GM12878 (cell line): Measurements from ENCODE around the gene ARHGAP26. TPM values are rescaled to one million over a fixed set of nuclear protein-coding genes. Genes with fewer than 3 reads are reported as not detected.

Source experiments
- ATAC-seq: fragments of 200-7000 bp; cut with Tn5 transposase; 3 replicates; pipeline ENCODE4 v1.9.1; 2020; ENCODE audit warnings: mild to moderate bottlenecking, moderate library complexity
- BruUV-seq: library from RNA; stranded (reverse); fragments of 400-500 nt; replicated peaks from 2 replicates; lab custom pipeline; 2021; lab: Mats Ljungman, UMichigan
- CTCF ChIA-PET: fragments of 300-600 bp; sonication (Branson Sonifier 250); formaldehyde crosslinking; extraction: SDS; loops from one replicate; lab custom pipeline; 2021; ENCODE audit warnings: inconsistent platforms; lab: Yijun Ruan, JAX
- POLR2A ChIA-PET: fragments of 350-600 bp; formaldehyde crosslinking; extraction: SDS; loops from one replicate; lab custom pipeline; 2021; ENCODE audit warnings: inconsistent platforms; lab: Charles Lee
- RAD21 ChIA-PET: fragments of 300-600 bp; sonication (Branson Sonifier 250); formaldehyde crosslinking; loops from one replicate; lab custom pipeline; 2023; ENCODE audit warnings: antibody characterized with exemption; ENCODE audit not compliant: unreplicated experiment; lab: Charles Lee
- SMC1A ChIA-PET: fragments of 300-600 bp; sonication (Branson Sonifier 250); formaldehyde crosslinking; loops from one replicate; lab custom pipeline; 2023; ENCODE audit not compliant: unreplicated experiment, uncharacterized antibody; lab: Charles Lee
- DNase-seq: peaks from one replicate; pipeline ENCODE4 v3.0.0-alpha.2; 2011; ENCODE audit warnings: low read depth, low spot score
- FAIRE-seq: peaks from 3 replicates; lab custom pipeline; 2011; peaks lifted over from hg19 to GRCh38; lab: Jason Lieb, UNC
- H2AFZ ChIP-seq: 2 replicates; pipeline ENCODE4 v1.6.0; 2011; ENCODE audit warnings: low read depth, low read length, control low read depth; ENCODE audit not compliant: control insufficient read depth
- H3K27ac ChIP-seq: 2 replicates; pipeline ENCODE4 v1.5.1; 2011; ENCODE audit warnings: control low read depth; ENCODE audit not compliant: control insufficient read depth, insufficient read depth
- H3K27me3 ChIP-seq, 2 experiments: replicated peaks in 1 of 2; 2 replicates each; pipeline versions ENCODE4 v1.6.0 to v1.6.1; 2011; ENCODE audit warnings: low read length in 1 of 2; ENCODE audit not compliant: control insufficient read depth in 2 of 2, insufficient read depth in 2 of 2
- H3K36me3 ChIP-seq, 2 experiments: 2 replicates each; pipeline ENCODE4 v1.5.1; 2011; ENCODE audit warnings: low read length in 1 of 2; ENCODE audit not compliant: control insufficient read depth in 2 of 2, insufficient read depth in 2 of 2
- H3K4me1 ChIP-seq: 2 replicates; pipeline ENCODE4 v1.6.1; 2011; ENCODE audit warnings: mild to moderate bottlenecking, low read length, moderate library complexity, mixed read lengths; ENCODE audit not compliant: control insufficient read depth, insufficient read depth
- H3K4me2 ChIP-seq: 2 replicates; pipeline ENCODE4 v1.6.0; 2011; ENCODE audit warnings: control low read depth; ENCODE audit not compliant: control insufficient read depth, insufficient read depth
- H3K4me3 ChIP-seq: fragments of 200-600 bp; sonication (generic); 2 replicates; pipeline ENCODE4 v1.5.1; 2016
- H3K79me2 ChIP-seq: 2 replicates; pipeline ENCODE4 v1.6.0; 2011; ENCODE audit warnings: low read length; ENCODE audit not compliant: control insufficient read depth, insufficient read depth
- H3K9ac ChIP-seq: 2 replicates; pipeline ENCODE4 v1.8.0; 2011; ENCODE audit warnings: low read length, control low read depth, mixed read lengths; ENCODE audit not compliant: control insufficient read depth, insufficient read depth
- H3K9me3 ChIP-seq: replicated peaks from 3 replicates; pipeline ENCODE4 v1.5.1; 2011; ENCODE audit warnings: mild to moderate bottlenecking, low read length; ENCODE audit not compliant: control insufficient read depth, insufficient read depth
- H4K20me1 ChIP-seq: 2 replicates; pipeline ENCODE4 v1.6.0; 2011; ENCODE audit not compliant: control insufficient read depth, insufficient read depth
- CBFB ChIP-seq: IDR thresholded peaks from 2 replicates; pipeline ENCODE4 v1.6.1; 2016; ENCODE audit warnings: antibody characterized with exemption, low read depth
- HDAC2 ChIP-seq: fragments of 200-600 bp; sonication (generic); IDR thresholded peaks from 2 replicates; pipeline ENCODE4 v1.6.1; 2017
- JUNB ChIP-seq: IDR thresholded peaks from 2 replicates; pipeline ENCODE4 v1.6.1; 2016; ENCODE audit warnings: antibody characterized with exemption, mild to moderate bottlenecking
- NBN ChIP-seq: fragments of 450-650 bp; IDR thresholded peaks from 2 replicates; pipeline ENCODE4 v1.6.1; 2016
- NFYB ChIP-seq: IDR thresholded peaks from 2 replicates; pipeline ENCODE4 v1.6.1; 2011; ENCODE audit warnings: low read depth, mild to moderate bottlenecking, low read length, improper control_type of control experiment, moderate library complexity; ENCODE audit not compliant: insufficient read depth
- NR2C2 ChIP-seq: IDR thresholded peaks from 2 replicates; pipeline ENCODE4 v1.6.1; 2011; ENCODE audit warnings: borderline replicate concordance, low read depth; ENCODE audit not compliant: control insufficient read depth, insufficient read length
- RCOR1 ChIP-seq: conservative IDR thresholded peaks from 2 replicates; pipeline ENCODE4 v1.6.1; 2012; ENCODE audit warnings: low read depth, low read length, improper control_type of control experiment
- ZNF622 ChIP-seq: fragments of 450-650 bp; IDR thresholded peaks from 2 replicates; pipeline ENCODE4 v1.6.1; 2017; ENCODE audit warnings: mild to moderate bottlenecking, inconsistent platforms
- ZZZ3 ChIP-seq: IDR thresholded peaks from 2 replicates; pipeline ENCODE4 v1.6.1; 2011; ENCODE audit warnings: low read depth; ENCODE audit not compliant: control insufficient read depth, insufficient read length
- WGBS: methylation state at CpG from one replicate; pipeline ENCODE4 v1.1.6; 2016; ENCODE audit warnings: low lambda C conversion rate; ENCODE audit not compliant: insufficient replicate concordance, insufficient coverage; ENCODE audit errors: missing lambda C conversion rate; 5-methylcytosine and 5-hydroxymethylcytosine counted together
- in situ Hi-C: fragments of 300-500 bp; cut with MboI; formaldehyde crosslinking; loops from 9 replicates; pipeline ENCODE4 v1.14.3; 2018; ENCODE audit warnings: mixed read lengths
- intact Hi-C: fragments of 100-400 bp; cut with micrococcal nuclease; formaldehyde crosslinking; loops from one replicate; pipeline ENCODE4 v1.14.2; 2022; ENCODE audit not compliant: unreplicated experiment
- polyA plus RNA-seq, 11 experiments: library from polyadenylated mRNA; depleted of rRNA in 4 of 11; unstranded in 6 of 11; stranded (reverse) in 5 of 11; fragments of >200 nt; fragmentation: Nextera tagmentation in 4 of 11; fragmentation: Illumina TruSeq in 1 of 11; extraction: Ambion mirVana in 4 of 11; extraction: Trizol in 1 of 11; gene quantifications; 1 replicate in 1 of 11; 2 replicates in 10 of 11; pipeline versions ENCODE4 v1.2.1 to v1.2.3, GENCODE V29; 2011 to 2016; ENCODE audit warnings: inconsistent platforms in 2 of 11, missing spikeins in 2 of 11, low read depth in 1 of 11
- total RNA-seq, 4 experiments: library from RNA; depleted of rRNA in 3 of 4; stranded (reverse); fragments of >200 nt in 3 of 4; fragmentation: Illumina TruSeq in 1 of 4; extraction: Trizol in 1 of 4; gene quantifications; 2 replicates each; pipeline versions ENCODE4 v1.2.1 to v1.2.3, GENCODE V29; 2013 to 2021
- TF ChIP-seq, protein P1 (sequence below): IDR thresholded peaks from 2 replicates; pipeline ENCODE4 v1.6.1; 2011; ENCODE audit warnings: low read depth, mild to moderate bottlenecking, low read length, moderate library complexity, borderline replicate concordance; ENCODE audit errors: extremely low read depth
- TF ChIP-seq, protein P2 (sequence below): fragments of 450-650 bp; IDR thresholded peaks from 2 replicates; pipeline ENCODE4 v1.6.1; 2018; ENCODE audit warnings: mild to moderate bottlenecking, low read depth, moderate library complexity; ENCODE audit not compliant: partially characterized antibody
- TF ChIP-seq, protein P3 (sequence below): IDR thresholded peaks from 2 replicates; pipeline ENCODE4 v1.6.1; 2011; ENCODE audit warnings: borderline replicate concordance, low read depth, mild to moderate bottlenecking, moderate library complexity, low read length; ENCODE audit not compliant: insufficient read depth, poor library complexity, severe bottlenecking

The ARHGAP26 gene
- total and polyA plus RNA-seq, 10 of the 15 experiments (the other 5 are each of a cell fraction or from before 2014, with no cell fraction given) = 9.4 to 41.5 (median 19.3) TPM

DNA sequence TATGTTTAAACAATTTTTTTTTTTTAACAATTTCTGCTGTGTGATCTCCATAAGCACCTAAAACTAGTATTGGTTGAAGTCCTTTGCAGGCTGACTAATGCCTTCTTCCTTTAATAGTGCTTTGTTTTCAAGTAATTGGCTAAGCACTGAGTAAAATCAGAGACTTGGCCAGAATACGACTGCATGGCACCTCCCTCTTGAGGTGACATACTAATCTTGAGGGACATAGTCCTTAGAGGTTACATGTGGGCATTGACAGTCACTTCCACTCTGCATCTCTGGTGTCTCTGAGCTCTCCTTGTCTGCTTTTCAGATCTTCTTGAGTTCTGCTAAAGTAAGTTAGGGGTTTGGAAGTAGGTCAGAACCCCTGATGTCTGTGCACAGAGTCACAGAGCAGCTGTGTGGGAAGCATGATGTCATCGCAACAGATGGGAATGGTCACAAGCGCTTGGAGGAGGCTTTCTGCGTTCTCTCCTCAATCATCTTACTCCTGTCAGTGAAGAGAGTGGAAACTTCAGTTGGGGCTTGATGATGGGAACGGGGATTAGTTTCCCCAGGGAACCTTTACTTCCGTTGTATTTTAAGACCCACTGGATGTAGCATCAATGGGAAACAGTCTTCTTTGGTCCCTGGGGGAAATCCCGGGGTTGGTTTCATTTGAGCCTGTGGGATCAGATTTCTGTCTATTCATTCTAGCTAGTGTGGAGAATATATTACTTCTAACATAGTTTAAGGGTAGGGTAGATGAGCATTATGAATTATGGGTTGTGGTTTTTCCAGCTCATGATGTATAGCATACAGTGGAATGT lies 136.9 kb downstream of the ARHGAP26 start:
- SMC1A ChIA-PET = interaction anchor here (0.6 to 1.0 kb wide), 3 partner anchors 19 to 253 kb away, joined by 3 read pairs; no protein-coding TSS in a partner anchor
- no TSS peak for BruUV-seq
- Histone ChIP-seq H4K20me1 (no peaks in the 10 kb centered on the region), H3K4me1 (no peaks in the 10 kb centered on the region), H3K4me2 (no peak overlapping the region), H3K4me3 (no peak overlapping the region), H3K9ac (no peak overlapping the region), H3K9me3 (no peaks in the 10 kb centered on the region)
- DNase-seq (no peak), ATAC-seq (no peak)
- POLR2A ChIA-PET = no interaction called here
- TF ChIP-seq HDAC2 = no peak
- TF ChIP-seq NFYB = no peak
- no peak for TF ChIP-seq ZNF622
- no peak for TF ChIP-seq RCOR1
- no peak for TF ChIP-seq NBN
- TF ChIP-seq, protein P1, sequence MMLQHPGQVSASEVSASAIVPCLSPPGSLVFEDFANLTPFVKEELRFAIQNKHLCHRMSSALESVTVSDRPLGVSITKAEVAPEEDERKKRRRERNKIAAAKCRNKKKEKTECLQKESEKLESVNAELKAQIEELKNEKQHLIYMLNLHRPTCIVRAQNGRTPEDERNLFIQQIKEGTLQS = no peak
- TF ChIP-seq NR2C2 = no peak
- no peak for TF ChIP-seq ZZZ3
- no peak for TF ChIP-seq CBFB
- TF ChIP-seq, protein P2, sequence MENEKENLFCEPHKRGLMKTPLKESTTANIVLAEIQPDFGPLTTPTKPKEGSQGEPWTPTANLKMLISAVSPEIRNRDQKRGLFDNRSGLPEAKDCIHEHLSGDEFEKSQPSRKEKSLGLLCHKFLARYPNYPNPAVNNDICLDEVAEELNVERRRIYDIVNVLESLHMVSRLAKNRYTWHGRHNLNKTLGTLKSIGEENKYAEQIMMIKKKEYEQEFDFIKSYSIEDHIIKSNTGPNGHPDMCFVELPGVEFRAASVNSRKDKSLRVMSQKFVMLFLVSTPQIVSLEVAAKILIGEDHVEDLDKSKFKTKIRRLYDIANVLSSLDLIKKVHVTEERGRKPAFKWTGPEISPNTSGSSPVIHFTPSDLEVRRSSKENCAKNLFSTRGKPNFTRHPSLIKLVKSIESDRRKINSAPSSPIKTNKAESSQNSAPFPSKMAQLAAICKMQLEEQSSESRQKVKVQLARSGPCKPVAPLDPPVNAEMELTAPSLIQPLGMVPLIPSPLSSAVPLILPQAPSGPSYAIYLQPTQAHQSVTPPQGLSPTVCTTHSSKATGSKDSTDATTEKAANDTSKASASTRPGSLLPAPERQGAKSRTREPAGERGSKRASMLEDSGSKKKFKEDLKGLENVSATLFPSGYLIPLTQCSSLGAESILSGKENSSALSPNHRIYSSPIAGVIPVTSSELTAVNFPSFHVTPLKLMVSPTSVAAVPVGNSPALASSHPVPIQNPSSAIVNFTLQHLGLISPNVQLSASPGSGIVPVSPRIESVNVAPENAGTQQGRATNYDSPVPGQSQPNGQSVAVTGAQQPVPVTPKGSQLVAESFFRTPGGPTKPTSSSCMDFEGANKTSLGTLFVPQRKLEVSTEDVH = no peak
- TF ChIP-seq, protein P3, sequence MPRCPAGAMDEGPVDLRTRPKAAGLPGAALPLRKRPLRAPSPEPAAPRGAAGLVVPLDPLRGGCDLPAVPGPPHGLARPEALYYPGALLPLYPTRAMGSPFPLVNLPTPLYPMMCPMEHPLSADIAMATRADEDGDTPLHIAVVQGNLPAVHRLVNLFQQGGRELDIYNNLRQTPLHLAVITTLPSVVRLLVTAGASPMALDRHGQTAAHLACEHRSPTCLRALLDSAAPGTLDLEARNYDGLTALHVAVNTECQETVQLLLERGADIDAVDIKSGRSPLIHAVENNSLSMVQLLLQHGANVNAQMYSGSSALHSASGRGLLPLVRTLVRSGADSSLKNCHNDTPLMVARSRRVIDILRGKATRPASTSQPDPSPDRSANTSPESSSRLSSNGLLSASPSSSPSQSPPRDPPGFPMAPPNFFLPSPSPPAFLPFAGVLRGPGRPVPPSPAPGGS = no peak
- no peak for TF ChIP-seq JUNB
- TF ChIP-seq, all 136 proteins: peak for 0
- no peak for FAIRE-seq
- RAD21 ChIA-PET = no interaction called here
- Histone ChIP-seq H3K79me2 (no peaks in the 10 kb centered on the region), H3K27me3 (no peaks in the 10 kb centered on the region), H2AFZ (no peak overlapping the region), H3K27ac (no peak overlapping the region), H3K36me3 (no peaks in the 10 kb centered on the region)
- in situ Hi-C loops (no loop called here), intact Hi-C loops (no loop called here)
- CTCF ChIA-PET = interaction anchor here (1.0 to 2.0 kb wide), 5 partner anchors 10 to 194 kb away, joined by 3 to 11 read pairs (median 3); no protein-coding TSS in a partner anchor
- WGBS = 70% methylated on average over 7 of the region's 7 CpGs
